ENCODE results near the gene GRID1.

DNA sequence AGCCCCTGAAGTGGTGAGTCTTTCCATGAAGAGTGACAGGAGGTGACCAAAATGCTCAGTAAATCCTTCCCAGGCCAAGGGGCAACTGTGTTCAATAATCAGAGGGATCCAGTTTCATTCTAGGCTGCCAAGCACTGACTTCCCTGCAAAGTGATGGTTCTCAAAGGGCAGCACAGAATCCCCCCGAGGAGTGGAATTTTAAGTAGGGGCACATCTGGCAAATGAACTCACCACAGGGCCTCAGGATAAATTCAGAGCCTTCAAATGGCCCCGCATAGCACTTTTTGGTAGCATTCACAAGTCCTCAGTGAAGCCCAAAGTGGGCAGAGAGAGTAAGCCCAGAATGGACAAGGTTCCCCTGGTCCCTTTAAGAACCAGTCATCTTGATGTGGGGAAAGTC lies 602.5 kb downstream of the GRID1 start:
- no peak for TF ChIP-seq POLR2AphosphoS5 (IDR thresholded peaks at IDR 0.05)
- no peak for TF ChIP-seq CTCF (IDR thresholded peaks at IDR 0.05)
- no peak for TF ChIP-seq POLR2A (IDR thresholded peaks at IDR 0.05)
- TF ChIP-seq EP300 (IDR thresholded peaks at IDR 0.05): no peak
